Stimulated activated naive CD8-positive, alpha-beta T cell treated with anti-CD3 and anti-CD28 coated beads, Interleukin-15, Interleukin-2, amounts not matched to agents 100 ng/mL and 50 ng/mL, for 24 hours (primary cell): ENCODE results near the gene GALK1.

ENCODE experiments used
- H3K27ac Mint-ChIP-seq: one replicate; pipeline ENCODE4 v1.8.0; 2021; ENCODE audit warnings: mild to moderate bottlenecking, mixed read lengths
- H3K27me3 Mint-ChIP-seq: one replicate; pipeline ENCODE4 v1.8.0; 2021; ENCODE audit warnings: mixed read lengths
- H3K36me3 Mint-ChIP-seq: one replicate; pipeline ENCODE4 v1.8.0; 2021; ENCODE audit warnings: low read depth, mixed read lengths
- H3K4me1 Mint-ChIP-seq: one replicate; pipeline ENCODE4 v1.8.0; 2021; ENCODE audit warnings: low read depth, mixed read lengths
- H3K4me3 Mint-ChIP-seq: one replicate; pipeline ENCODE4 v1.8.0; 2021; ENCODE audit warnings: mild to moderate bottlenecking, mixed read lengths
- H3K9me3 Mint-ChIP-seq: one replicate; pipeline ENCODE4 v1.8.0; 2021; ENCODE audit warnings: mixed read lengths

GALK1 gene

GRCh38 chr17:75750661-75751423 is 14.2 kb downstream of the GALK1 start:
- peaks cover 14% of the 10 kb centered on the region for H3K4me1 Mint-ChIP-seq
- H3K9me3 Mint-ChIP-seq, result no peaks in the 10 kb centered on the region
- no peaks in the 10 kb centered on the region for H3K27me3 Mint-ChIP-seq
- H3K4me3 Mint-ChIP-seq, result no peak overlapping the region
- no peaks in the 10 kb centered on the region for H3K36me3 Mint-ChIP-seq
- H3K27ac Mint-ChIP-seq, result no peak overlapping the region

- H3K36me3 Mint-ChIP-seq, result no peaks in the 10 kb centered on the region
- no peak overlapping the region for H3K4me3 Mint-ChIP-seq
- H3K27ac Mint-ChIP-seq, result no peak overlapping the region
Observed at GRCh38 chr17:75749545-75750389, 15.2 kb downstream of the GALK1 start.

GRCh38 chr17:75748706-75749105 is 16.3 kb downstream of the GALK1 start:
- Mint-ChIP-seq H3K4me1 (peaks cover 8% of the 10 kb centered on the region), H3K9me3 (no peaks in the 10 kb centered on the region), H3K27me3 (no peaks in the 10 kb centered on the region), H3K36me3 (no peaks in the 10 kb centered on the region), H3K4me3 (no peak overlapping the region), H3K27ac (no peak overlapping the region)

More at GRCh38 chr17:75749545-75750389, 15.2 kb downstream of the GALK1 start:
- H3K4me1 Mint-ChIP-seq, result peaks cover 12% of the 10 kb centered on the region
- H3K9me3 Mint-ChIP-seq, result no peaks in the 10 kb centered on the region
- no peaks in the 10 kb centered on the region for H3K27me3 Mint-ChIP-seq

DNA sequence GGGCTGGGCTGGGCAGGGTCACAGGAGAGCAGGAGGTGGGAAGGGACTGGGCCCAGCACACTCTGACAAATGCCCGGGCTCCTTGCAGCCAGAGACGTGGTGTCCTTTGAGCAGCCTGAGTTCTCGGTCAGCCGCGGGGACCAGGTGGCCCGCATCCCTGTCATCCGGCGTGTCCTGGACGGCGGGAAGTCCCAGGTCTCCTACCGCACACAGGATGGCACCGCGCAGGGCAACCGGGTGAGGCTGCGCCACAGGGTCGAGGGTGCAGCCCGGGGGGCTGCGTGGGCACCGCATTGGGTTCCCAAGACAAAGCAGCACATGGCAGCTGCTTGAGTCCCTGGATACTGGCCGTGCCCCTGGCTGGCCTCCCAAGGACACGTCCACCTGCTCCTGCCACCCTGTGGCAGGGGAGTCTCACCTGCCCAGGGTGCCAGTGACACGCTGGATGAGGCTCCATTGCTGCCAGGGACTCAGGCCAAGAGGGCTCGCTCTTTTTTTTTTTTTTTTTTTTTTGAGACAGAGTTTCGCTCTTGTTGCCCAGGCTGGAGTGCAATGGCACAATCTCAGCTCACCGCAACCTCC is 21.3 kb downstream of the GALK1 start:
- H3K9me3 Mint-ChIP-seq, result no peaks in the 10 kb centered on the region
- no peaks in the 10 kb centered on the region for H3K27me3 Mint-ChIP-seq
- H3K36me3 Mint-ChIP-seq, result no peaks in the 10 kb centered on the region
- H3K4me3 Mint-ChIP-seq, result no peak overlapping the region
- H3K27ac Mint-ChIP-seq, result no peak overlapping the region
- H3K4me1 Mint-ChIP-seq, result peaks cover 4% of the 10 kb centered on the region

GRCh38 chr17:75742337-75742736 is 22.7 kb downstream of the GALK1 start:
- Mint-ChIP-seq H3K27ac (no peak overlapping the region), H3K4me1 (no peaks in the 10 kb centered on the region), H3K27me3 (no peaks in the 10 kb centered on the region), H3K4me3 (no peak overlapping the region), H3K9me3 (no peaks in the 10 kb centered on the region), H3K36me3 (no peaks in the 10 kb centered on the region)

- H3K27ac Mint-ChIP-seq, result no peak overlapping the region
- no peaks in the 10 kb centered on the region for H3K27me3 Mint-ChIP-seq
- no peaks in the 10 kb centered on the region for H3K9me3 Mint-ChIP-seq
- no peaks in the 10 kb centered on the region for H3K4me1 Mint-ChIP-seq
- no peak overlapping the region for H3K4me3 Mint-ChIP-seq
- no peaks in the 10 kb centered on the region for H3K36me3 Mint-ChIP-seq
Observed at GRCh38 chr17:75740631-75741077, 24.3 kb downstream of the GALK1 start.

GRCh38 chr17:75740215-75740614 is 24.8 kb downstream of the GALK1 start:
- H3K36me3 Mint-ChIP-seq, result no peaks in the 10 kb centered on the region

GRCh38 chr17:75739801-75740200 is 25.2 kb downstream of the GALK1 start:
- H3K4me1 Mint-ChIP-seq, result no peaks in the 10 kb centered on the region
- no peak overlapping the region for H3K27ac Mint-ChIP-seq
- no peaks in the 10 kb centered on the region for H3K36me3 Mint-ChIP-seq
- H3K27me3 Mint-ChIP-seq, result no peaks in the 10 kb centered on the region
- no peak overlapping the region for H3K4me3 Mint-ChIP-seq
- no peaks in the 10 kb centered on the region for H3K9me3 Mint-ChIP-seq

More at GRCh38 chr17:75740215-75740614, 24.8 kb downstream of the GALK1 start:
- Mint-ChIP-seq H3K27me3 (no peaks in the 10 kb centered on the region), H3K9me3 (no peaks in the 10 kb centered on the region), H3K4me1 (no peaks in the 10 kb centered on the region), H3K27ac (no peak overlapping the region), H3K4me3 (no peak overlapping the region)

- no peaks in the 10 kb centered on the region for H3K27me3 Mint-ChIP-seq
- no peaks in the 10 kb centered on the region for H3K36me3 Mint-ChIP-seq
- no peak overlapping the region for H3K27ac Mint-ChIP-seq
- no peaks in the 10 kb centered on the region for H3K9me3 Mint-ChIP-seq
- H3K4me1 Mint-ChIP-seq, result no peaks in the 10 kb centered on the region
- H3K4me3 Mint-ChIP-seq, result no peak overlapping the region
Observed at GRCh38 chr17:75739174-75739573, 25.8 kb downstream of the GALK1 start.

DNA sequence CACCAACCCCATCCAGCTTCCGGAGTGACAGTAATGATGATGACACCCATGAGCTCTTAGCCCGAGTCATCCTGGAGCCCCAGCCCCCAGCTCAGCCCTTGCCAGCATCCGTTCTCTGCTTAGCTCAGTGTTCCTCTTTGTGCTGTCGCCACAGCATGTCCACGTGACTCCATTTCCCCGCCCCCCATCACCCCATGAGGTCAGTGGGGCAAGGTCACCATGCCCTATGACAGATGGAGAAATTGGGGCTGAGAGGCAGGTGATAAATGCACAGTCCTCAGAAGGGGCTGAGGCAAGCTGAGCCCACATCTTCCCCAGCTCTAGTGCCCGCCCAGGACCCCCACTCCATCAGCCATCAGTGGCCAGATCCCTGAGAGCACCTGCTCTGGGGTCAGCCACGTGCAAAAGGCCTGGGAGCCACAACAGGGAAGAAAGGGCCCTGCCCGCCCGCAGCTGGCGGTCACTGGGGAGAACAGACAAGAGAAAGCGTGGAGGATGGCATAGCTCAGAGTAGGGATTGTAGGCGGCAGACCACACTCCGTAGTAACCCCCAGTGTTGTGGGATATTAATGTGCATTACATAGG is 26.7 kb downstream of the GALK1 start:
- Mint-ChIP-seq H3K9me3 (no peaks in the 10 kb centered on the region), H3K27ac (no peak overlapping the region), H3K27me3 (no peaks in the 10 kb centered on the region)

DNA sequence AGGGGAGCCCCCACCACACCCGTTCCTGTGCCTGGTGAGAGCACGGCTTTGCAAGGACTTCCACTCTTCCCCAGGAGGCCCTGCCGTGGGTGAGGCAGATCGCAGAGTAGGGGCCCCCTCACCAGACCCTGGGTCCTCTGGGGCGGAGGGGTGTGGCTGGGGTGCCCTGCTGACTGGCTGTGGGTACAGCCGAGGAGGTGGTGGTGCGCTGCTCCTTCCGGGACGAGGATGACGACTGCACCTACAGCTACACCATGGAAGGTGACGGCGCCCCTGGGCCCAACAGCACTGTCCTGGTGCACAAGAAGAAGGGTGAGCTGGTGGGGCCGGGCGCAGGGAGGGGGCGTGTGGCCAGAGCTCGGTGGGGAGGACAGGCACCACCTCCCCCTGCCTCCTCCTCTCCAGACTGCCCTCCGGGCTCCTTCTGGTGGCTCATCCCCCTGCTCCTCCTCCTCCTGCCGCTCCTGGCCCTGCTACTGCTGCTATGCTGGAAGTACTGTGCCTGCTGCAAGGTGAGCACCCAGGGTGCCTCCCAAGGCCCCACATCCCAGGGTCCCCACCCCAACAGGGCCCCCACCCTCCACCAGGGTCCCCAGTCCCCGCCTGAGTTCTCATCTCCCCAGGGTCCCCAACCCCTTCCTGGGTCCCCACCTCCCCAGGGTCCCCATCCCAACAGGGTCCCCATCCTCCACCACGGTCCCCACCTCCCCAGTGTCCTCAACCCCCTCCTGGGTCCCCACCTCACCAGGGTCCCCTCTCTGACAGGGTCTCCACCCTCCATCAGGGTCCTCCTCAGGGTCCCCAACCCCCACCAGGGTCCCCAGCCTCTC is 27.6 kb downstream of the GALK1 start:
- H3K4me3 Mint-ChIP-seq, result no peak overlapping the region
- no peaks in the 10 kb centered on the region for H3K36me3 Mint-ChIP-seq
- no peaks in the 10 kb centered on the region for H3K27me3 Mint-ChIP-seq
- no peaks in the 10 kb centered on the region for H3K9me3 Mint-ChIP-seq
- H3K27ac Mint-ChIP-seq, result no peak overlapping the region
- no peaks in the 10 kb centered on the region for H3K4me1 Mint-ChIP-seq

More for the DNA sequence above, 26.7 kb downstream of the GALK1 start:
- Mint-ChIP-seq H3K4me3 (no peak overlapping the region), H3K4me1 (no peaks in the 10 kb centered on the region), H3K36me3 (no peaks in the 10 kb centered on the region)

DNA sequence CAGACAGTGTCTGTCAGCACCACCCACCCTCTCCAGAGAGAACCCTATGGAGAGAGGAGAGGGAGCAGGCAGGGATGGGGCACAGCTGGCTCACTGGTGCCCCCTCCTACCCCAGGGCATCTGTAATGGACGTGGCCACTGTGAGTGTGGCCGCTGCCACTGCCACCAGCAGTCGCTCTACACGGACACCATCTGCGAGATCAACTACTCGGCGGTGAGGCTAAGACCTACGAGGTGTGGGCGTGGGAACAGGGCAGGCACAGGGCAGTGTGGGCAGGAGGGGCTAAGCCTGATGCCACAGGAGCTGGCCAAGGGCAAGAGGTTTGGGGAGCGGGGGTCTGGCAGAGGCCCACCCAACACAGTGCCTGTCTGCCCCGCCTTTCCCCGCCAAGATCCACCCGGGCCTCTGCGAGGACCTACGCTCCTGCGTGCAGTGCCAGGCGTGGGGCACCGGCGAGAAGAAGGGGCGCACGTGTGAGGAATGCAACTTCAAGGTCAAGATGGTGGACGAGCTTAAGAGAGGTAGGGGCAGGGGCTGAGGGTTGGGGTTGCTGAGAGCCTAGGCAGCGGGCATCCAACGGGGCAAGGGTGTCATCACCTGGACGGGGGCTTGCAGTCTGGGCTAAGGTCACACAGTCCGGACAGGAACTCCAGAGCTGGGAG is 28.7 kb downstream of the GALK1 start:
- no peaks in the 10 kb centered on the region for H3K9me3 Mint-ChIP-seq
- no peak overlapping the region for H3K4me3 Mint-ChIP-seq
- H3K4me1 Mint-ChIP-seq, result no peaks in the 10 kb centered on the region
- H3K27ac Mint-ChIP-seq, result no peak overlapping the region
- H3K36me3 Mint-ChIP-seq, result no peaks in the 10 kb centered on the region
- H3K27me3 Mint-ChIP-seq, result no peaks in the 10 kb centered on the region

DNA sequence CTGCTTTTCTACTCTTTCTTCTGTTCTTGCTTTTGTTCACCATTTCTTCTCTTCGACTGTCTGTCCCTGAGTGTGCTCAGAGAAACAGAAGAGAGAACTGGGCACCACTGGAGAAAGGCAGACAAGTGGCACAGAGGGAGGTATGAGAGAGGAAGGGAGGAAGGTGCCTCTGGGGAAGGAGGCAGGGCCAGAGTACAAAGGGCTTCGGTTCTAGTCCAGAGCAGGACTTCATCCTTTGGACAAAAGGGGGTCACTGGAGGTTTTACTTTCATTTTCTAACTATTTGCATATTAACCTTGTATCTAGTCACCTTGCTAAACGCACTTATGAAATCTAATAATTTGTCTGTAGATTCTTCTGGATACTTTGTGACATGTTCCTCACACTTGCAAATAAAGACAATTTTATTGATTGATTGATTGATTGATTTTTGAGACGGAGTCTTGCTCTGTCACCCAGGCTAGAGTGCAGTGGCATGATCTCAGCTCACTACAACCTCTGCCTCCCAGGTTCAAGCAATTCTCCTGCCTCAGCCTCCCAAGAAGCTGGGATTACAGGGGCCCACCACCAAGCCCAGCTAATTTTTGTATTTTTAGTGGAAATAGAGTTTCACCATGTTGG is 30.2 kb downstream of the GALK1 start:
- Mint-ChIP-seq H3K27ac (no peak overlapping the region), H3K9me3 (no peaks in the 10 kb centered on the region), H3K4me3 (no peak overlapping the region), H3K27me3 (no peaks in the 10 kb centered on the region), H3K4me1 (no peaks in the 10 kb centered on the region), H3K36me3 (no peaks in the 10 kb centered on the region)
